ENCODE data around the gene PNPLA8. TPM values are rescaled to one million over a fixed set of nuclear protein-coding genes. Genes with fewer than 3 reads are reported as not detected.
"Not testable (repeated sequence)": the region's sequence is repeated elsewhere in the genome, so short reads cannot be mapped to it uniquely, and the experiment has no call there.

Gene PNPLA8
- total and polyA plus RNA-seq, 2 donors (not counting 1 experiment from before 2014, with no cell fraction given), result 12.3 to 57.3 TPM

- H2AFZ ChIP-seq (ENCODE audit: insufficient read depth, low read depth, low read length, poor library complexity, severe bottlenecking); H3K27me3 Mint-ChIP-seq; H3K27me3 ChIP-seq (replicated peaks in 1 of 4; ENCODE audit: control extremely low read depth in 1 of 4, control insufficient read depth in 3 of 4, insufficient read depth in 4 of 4, low read length in 3 of 4); DNase-seq; H3K9ac ChIP-seq (ENCODE audit: low read length); H3K36me3 ChIP-seq (replicated peaks in 1 of 2; ENCODE audit: control extremely low read depth in 1 of 2, control insufficient read depth in 1 of 2, extremely low read depth in 1 of 2, insufficient read depth in 2 of 2, low read length in 1 of 2); H3K9me3 Mint-ChIP-seq (ENCODE audit: insufficient read depth); H4K20me1 ChIP-seq (ENCODE audit: control insufficient read depth, insufficient read depth, low read length, poor library complexity, severe bottlenecking); H3K4me2 ChIP-seq (replicated peaks; ENCODE audit: low read depth, low read length, poor library complexity, severe bottlenecking); H3K27ac ChIP-seq (ENCODE audit: low read length in 2 of 2); POLR2A ChIA-PET; ATAC-seq (ENCODE audit: low read depth); H3K79me2 ChIP-seq (ENCODE audit: control insufficient read depth, insufficient read depth, low read length); H3K4me3 Mint-ChIP-seq; H3K4me3 ChIP-seq (ENCODE audit: control extremely low read depth in 1 of 5, extremely low read depth in 1 of 5, insufficient read depth in 1 of 5, low read depth in 2 of 5, low read length in 4 of 5); H3K27ac Mint-ChIP-seq; intact Hi-C loops (cut with micrococcal nuclease); H3K9me3 ChIP-seq (ENCODE audit: control extremely low read depth in 1 of 3, control insufficient read depth in 2 of 3, insufficient read depth in 1 of 3, low read length in 2 of 3): not testable (repeated sequence)
- H3K4me1 ChIP-seq (ENCODE audit: control insufficient read depth in 2 of 2, insufficient read depth in 2 of 2, low read length in 2 of 2), result peaks cover 13% of the 10 kb centered on the region in 2 donors
- WGBS (ENCODE audit: insufficient coverage), result no CpG with 5 or more reads among the region's 2 CpGs
- peaks cover 14% of the 10 kb centered on the region for H3K4me1 Mint-ChIP-seq
- CTCF ChIA-PET, result interaction anchor here (0.6 to 1.0 kb wide), 2 partner anchors 41 to 443 kb away, joined by 3 read pairs; no protein-coding TSS in a partner anchor
These were observed 12.3 kb upstream of the PNPLA8 start for GRCh38 chr7:108538236-108538635.

- Histone ChIP-seq H3K4me1 (ENCODE audit: control insufficient read depth in 2 of 2, insufficient read depth in 2 of 2, low read length in 2 of 2) (peaks cover 13% of the 10 kb centered on the region in 2 donors), H3K79me2 (ENCODE audit: control insufficient read depth, insufficient read depth, low read length) (no peaks in the 10 kb centered on the region), H3K27me3 (replicated peaks in 1 of 4; ENCODE audit: control extremely low read depth in 1 of 4, control insufficient read depth in 3 of 4, insufficient read depth in 4 of 4, low read length in 3 of 4) (no peaks in the 10 kb centered on the region), H4K20me1 (ENCODE audit: control insufficient read depth, insufficient read depth, low read length, poor library complexity, severe bottlenecking) (no peaks in the 10 kb centered on the region), H3K27ac (ENCODE audit: low read length in 2 of 2) (no peak overlapping the region), H3K9ac (ENCODE audit: low read length) (no peak overlapping the region), H3K4me3 (ENCODE audit: control extremely low read depth in 1 of 5, extremely low read depth in 1 of 5, insufficient read depth in 1 of 5, low read depth in 2 of 5, low read length in 4 of 5) (no peak overlapping the region), H3K9me3 (ENCODE audit: control extremely low read depth in 1 of 3, control insufficient read depth in 2 of 3, insufficient read depth in 1 of 3, low read length in 2 of 3) (no peaks in the 10 kb centered on the region), H3K36me3 (replicated peaks in 1 of 2; ENCODE audit: control extremely low read depth in 1 of 2, control insufficient read depth in 1 of 2, extremely low read depth in 1 of 2, insufficient read depth in 2 of 2, low read length in 1 of 2) (no peaks in the 10 kb centered on the region), H2AFZ (ENCODE audit: insufficient read depth, low read depth, low read length, poor library complexity, severe bottlenecking) (no peak overlapping the region), H3K4me2 (replicated peaks; ENCODE audit: low read depth, low read length, poor library complexity, severe bottlenecking) (no peak overlapping the region)
- intact Hi-C loops (cut with micrococcal nuclease), result no loop called here
- Mint-ChIP-seq H3K27me3 (no peaks in the 10 kb centered on the region), H3K9me3 (ENCODE audit: insufficient read depth) (no peaks in the 10 kb centered on the region), H3K27ac (no peak overlapping the region), H3K4me1 (peaks cover 14% of the 10 kb centered on the region), H3K4me3 (no peak overlapping the region)
- DNase-seq (no peak), ATAC-seq (ENCODE audit: low read depth) (no peak)
- POLR2A ChIA-PET, result no interaction called here
- WGBS (ENCODE audit: insufficient coverage), result 100% methylated on average over 2 of the region's 2 CpGs
- CTCF ChIA-PET, result interaction anchor here (1.4 kb wide), 1 partner anchor 16 kb away, joined by 3 read pairs; no protein-coding TSS in a partner anchor
- TF ChIP-seq EZH2 (IDR thresholded peaks at IDR 0.05; ENCODE audit: borderline replicate concordance, insufficient read depth, low read depth, low read length, poor library complexity, severe bottlenecking) (no peak), CTCF (IDR thresholded peaks at IDR 0.05) (no peak)
These were observed 11.3 kb upstream of the PNPLA8 start for GRCh38 chr7:108537229-108537628.

Data from B cell (primary cell).